ENCODE data around the gene BYSL. TPM values are rescaled to one million over a fixed set of nuclear protein-coding genes. Genes with fewer than 3 reads are reported as not detected.
A peak's percentile ranks its signal among the peaks of the same experiment; 100 is the strongest.

Gene BYSL
- total and polyA plus RNA-seq, 9 of the 15 experiments (the other 6 are each of a cell fraction or from before 2014, with no cell fraction given), result 22.2 to 92.3 (median 53.4) TPM

DNA sequence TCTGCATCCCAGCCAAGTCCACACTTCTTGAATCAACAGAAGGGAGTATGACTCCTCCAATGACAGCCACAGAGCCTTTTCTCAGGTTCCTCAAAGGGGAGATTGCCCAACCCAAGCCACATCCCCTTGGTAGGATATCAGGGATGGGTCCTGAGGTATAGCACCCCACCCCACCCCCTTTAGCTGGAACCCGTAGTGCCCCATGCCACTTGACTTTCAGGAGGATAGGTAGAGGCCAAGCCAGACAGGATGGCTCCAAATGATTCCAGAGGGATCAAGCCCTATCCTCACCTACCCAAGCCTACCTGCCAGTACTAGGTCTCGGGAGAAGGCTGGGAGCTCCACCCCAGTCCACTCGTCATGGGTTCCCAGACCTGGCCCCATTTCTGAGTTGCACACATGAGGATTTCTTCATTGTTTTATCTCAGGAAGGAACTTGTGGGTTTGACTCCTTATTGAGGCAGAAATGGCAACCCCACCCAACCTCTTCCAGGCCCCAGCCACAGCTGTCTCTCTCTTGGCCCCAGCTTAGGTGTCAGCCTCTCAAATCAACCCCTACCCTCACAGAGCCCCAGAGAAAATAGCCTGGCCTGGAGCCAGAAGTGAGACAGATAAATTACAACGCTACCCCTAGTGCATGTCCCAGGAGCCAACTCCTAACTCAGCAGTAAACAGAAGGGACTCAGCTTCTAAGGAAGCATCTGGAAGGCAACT, 16.7 kb downstream of the BYSL start (continued):
- TF ChIP-seq CEBPG (CRISPR knock-in tag; IDR thresholded peaks at IDR 0.05) (peak; percentile 53; the same call in 1 of the 2 replicates), CEBPG (tag; conservative IDR thresholded peaks at IDR 0.05 in 1 of 2, IDR thresholded peaks at IDR 0.05 in 1 of 2) (peak; percentile 37 to 82; a peak in 3 of 4 replicates), SAP30 (IDR thresholded peaks at IDR 0.05; ENCODE audit: borderline replicate concordance, insufficient read depth, low read depth, low read length, poor library complexity, severe bottlenecking) (no peak), SPI1 (IDR thresholded peaks at IDR 0.05; ENCODE audit: borderline replicate concordance, low read depth, low read length) (0 out of 2 replicates have a peak, but pooled peaks have one; percentile 5), L3MBTL2 (IDR thresholded peaks at IDR 0.05) (no peak), TFAP4 (CRISPR knock-in tag; IDR thresholded peaks at IDR 0.05; ENCODE audit: borderline replicate concordance) (peak; percentile 90), ZNF76 (CRISPR knock-in tag; IDR thresholded peaks at IDR 0.05; ENCODE audit: borderline replicate concordance) (no peak), HNRNPK (IDR thresholded peaks at IDR 0.05; ENCODE audit: low read depth, low read length, poor library complexity, severe bottlenecking) (no peak), ARID1B (IDR thresholded peaks at IDR 0.05) (0 out of 2 replicates have a peak, but pooled peaks have one; percentile 29), BHLHE40 (IDR thresholded peaks at IDR 0.05; ENCODE audit: low read length) (no peak), EP300 (IDR thresholded peaks at IDR 0.05; ENCODE audit: low read length) (peak; percentile 16), ATF6 (CRISPR knock-in tag; IDR thresholded peaks at IDR 0.05) (peak; percentile 21; the same call in 1 of the 2 replicates), ZNF239 (CRISPR knock-in tag; IDR thresholded peaks at IDR 0.05) (no peak), NFIC (IDR thresholded peaks at IDR 0.05) (peak; percentile 97), RBBP5 (IDR thresholded peaks at IDR 0.05; ENCODE audit: borderline replicate concordance, insufficient read depth, low read length, poor library complexity, severe bottlenecking) (peak; percentile 30), CXXC5 (CRISPR knock-in tag; IDR thresholded peaks at IDR 0.05) (0 out of 2 replicates have a peak, but pooled peaks have one; percentile 7), MTA3 (IDR thresholded peaks at IDR 0.05; ENCODE audit: borderline replicate concordance) (0 out of 2 replicates have a peak, but pooled peaks have one; percentile 24), MTA2 (IDR thresholded peaks at IDR 0.05; ENCODE audit: low read depth) (no peak), TEAD4 (IDR thresholded peaks at IDR 0.05; ENCODE audit: low read length) (peak; percentile 18; the same call in 1 of the 2 replicates), TEAD4 (CRISPR knock-in tag; IDR thresholded peaks at IDR 0.05; ENCODE audit: borderline replicate concordance) (no peak), SRF (CRISPR knock-in tag; IDR thresholded peaks at IDR 0.05) (peak in 1 of 2 experiments; percentile 43; a peak in 1 of 4 replicates), ETV1 (tag; conservative IDR thresholded peaks at IDR 0.05; ENCODE audit: low read depth) (peak; percentile 48; the same call in 1 of the 2 replicates), RAD51 (IDR thresholded peaks at IDR 0.05; ENCODE audit: borderline replicate concordance, low read depth) (no peak), TGIF2 (CRISPR knock-in tag; IDR thresholded peaks at IDR 0.05) (no peak), FOXK2 (conservative IDR thresholded peaks at IDR 0.05 in 1 of 2, IDR thresholded peaks at IDR 0.05 in 1 of 2; ENCODE audit: low read depth in 2 of 2) (no peak), EZH2 (IDR thresholded peaks at IDR 0.05; ENCODE audit: borderline replicate concordance, low read depth, low read length) (no peak)
